Cerebellar cortex (tissue), 1 donor: ENCODE data around the gene NR4A2.
"Not testable (repeated sequence)": the region's sequence is repeated elsewhere in the genome, so short reads cannot be mapped to it uniquely, and the experiment has no call there.

ENCODE experiments used
- DNase-seq: peaks from one replicate; pipeline ENCODE4 v3.0.0-alpha.2; 2015; ENCODE audit warnings: low spot score

NR4A2 gene

DNA sequence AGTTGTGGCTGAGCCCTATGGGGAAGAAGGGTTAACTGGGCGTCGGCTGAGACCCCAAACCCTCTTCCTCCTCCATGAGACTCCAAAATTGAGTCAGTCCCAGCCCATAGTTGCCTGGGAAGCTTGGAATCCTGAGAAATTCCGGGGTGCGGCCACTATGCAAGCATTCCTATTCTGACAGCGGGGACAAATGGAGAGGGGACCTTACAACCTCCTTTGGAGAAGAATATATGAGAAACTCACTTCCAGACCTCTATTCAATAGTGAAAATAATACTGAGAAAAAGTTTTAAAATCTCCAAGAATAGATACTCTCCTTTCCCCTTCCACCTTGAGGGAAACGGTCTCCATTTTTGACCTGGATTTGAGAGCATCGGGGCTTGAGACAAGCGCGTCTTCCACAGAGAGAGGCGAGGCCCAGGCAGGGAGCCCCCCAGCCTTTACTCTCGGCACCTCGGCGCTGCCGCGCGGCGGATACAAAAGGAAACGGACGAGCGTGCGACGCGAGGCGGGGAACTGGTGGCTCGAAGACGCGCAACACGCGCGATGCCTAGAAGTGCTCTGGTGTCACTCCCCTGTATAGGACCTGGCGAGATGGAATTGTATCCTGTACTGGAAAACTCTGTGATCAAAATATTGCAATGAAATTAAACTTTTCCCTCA is 11.1 kb downstream of the NR4A2 start:
- DNase-seq, result no peak

DNA sequence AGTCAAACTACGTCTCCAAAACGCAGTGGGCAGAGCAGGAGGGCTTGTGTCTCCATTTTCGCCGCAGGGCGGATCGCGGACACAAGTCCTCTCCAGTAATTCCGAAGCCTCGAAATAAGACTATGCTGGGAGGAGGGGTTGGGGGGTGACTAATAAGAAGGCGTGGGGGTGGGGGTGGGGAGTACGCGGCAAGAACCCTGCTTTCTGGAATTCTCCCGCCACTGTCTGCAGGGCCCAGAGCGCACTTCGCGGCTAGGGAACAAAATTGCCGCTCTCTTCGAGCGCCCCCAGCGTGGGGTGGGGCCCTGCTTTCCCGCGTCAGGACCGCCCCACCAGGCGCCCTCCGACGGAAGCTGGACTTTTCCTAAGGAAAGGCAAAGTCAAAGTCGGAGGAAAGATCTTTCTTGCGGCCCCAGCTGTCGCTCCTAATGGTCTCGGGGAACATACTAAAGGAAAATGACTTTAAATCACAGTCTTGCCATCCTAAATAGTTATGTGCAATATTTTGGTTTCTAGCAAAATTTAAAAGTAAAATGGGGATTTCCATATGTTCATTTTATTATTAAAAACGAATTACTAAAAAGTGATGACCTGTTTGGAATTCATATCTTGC is 11.9 kb downstream of the NR4A2 start:
- no peak for DNase-seq

DNA sequence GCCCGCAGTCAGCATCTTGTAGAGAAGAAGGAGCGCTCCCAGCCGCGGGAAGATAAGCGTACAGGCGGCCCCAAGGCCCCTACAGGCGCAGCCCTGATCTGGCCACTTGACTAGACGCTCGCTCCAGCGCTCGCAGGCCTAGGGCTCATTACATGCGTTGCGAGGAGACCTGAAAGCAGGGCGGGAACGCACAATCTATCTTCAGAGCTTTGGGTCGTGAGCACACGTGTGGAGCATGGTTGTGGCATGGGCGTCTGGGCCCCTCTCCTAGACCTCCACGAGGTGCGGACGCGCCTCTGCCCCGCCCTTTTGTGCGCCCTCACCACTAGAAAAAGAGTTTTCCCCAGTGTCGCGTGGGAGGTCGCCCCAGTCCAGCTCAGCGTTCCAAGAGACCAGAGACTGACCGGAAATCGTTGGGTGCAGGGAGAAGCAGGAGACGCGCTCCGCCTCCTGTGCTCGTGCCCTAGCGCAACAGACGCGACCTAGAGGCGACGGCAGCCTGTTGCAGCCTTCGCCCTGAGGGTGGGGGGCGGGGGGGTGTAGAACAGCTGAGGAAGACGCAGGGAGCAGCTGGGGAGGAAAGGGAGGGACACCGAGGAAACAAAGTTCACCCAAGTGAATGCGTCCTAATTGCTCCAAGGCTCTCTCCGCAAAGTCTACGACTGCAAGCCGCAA is 12.6 kb downstream of the NR4A2 start:
- no peak for DNase-seq

DNA sequence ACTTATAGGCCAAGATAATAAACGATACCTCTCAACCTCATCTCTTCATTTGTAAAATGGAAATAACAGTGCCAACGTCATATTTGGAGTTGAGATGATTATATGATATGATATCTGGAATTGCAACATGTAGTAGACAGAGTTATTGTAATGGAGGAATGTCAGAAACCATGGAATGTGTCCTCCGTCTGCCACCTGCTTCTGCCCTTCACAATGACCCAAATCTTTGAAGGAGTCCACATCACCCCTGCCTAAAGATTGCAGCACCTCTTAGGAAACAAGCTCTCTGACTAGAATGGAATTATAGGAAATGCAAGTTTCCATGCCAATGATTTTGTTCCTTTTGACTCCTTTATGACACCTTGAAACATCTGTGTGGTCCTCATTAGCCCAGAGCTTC is 14.9 kb downstream of the NR4A2 start:
- no peak for DNase-seq

DNA sequence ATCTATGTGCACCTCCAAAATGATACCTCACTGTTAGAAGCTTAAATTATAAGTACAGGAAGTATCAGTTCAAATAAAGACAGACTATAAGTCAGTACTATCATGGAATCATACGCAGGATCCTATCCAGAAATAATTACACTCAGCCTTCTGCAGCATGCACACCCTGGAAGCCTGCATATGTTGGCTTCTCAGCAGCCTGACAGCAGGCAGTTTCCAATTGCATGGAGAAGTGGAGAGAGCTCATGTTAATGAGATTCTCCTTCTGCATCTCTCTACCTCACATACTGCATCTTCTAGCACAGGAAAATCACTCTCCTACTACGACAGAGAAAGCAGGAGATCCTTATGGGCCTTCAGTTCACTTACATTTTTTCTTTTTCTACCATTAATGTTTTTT is 20.5 kb downstream of the NR4A2 start:
- DNase-seq, result peak; percentile 49

DNA sequence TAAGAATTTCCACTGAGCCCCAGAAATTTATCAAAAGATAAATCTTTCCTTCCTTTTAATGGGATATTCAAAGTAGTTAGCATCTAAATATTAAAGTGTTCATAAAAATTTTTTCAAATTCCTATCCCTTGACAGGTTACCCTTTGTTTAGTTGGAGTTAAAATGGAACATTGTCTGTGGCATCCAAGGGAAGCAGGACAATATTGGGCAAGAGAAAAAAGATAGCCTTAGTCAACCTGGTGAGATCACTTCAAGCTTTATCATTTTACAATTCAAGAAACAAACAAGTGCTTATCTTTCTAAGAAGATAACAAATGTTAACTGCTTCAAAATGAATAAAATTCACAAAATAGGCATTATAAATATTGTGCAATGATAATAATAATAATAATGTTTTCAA is 21.7 kb downstream of the NR4A2 start:
- DNase-seq, result no peak

DNA sequence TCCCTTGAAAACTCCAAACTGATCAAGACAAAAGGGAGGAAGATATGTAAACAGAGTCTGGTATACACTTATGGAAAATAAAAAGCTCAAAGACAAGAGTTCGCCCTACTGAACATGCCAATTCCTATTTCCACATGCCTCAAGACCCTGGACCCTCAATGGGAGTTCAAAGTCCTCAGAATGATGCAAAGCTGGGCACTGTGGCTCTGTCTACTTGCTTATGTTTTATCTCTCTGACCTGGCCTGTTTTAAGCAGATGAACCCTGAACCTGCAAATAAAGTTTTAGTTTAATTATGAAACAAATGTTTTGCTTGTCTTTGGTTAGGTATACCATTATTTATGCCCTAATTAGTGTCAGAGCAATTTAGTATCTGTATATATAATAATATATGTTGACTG is 22.6 kb downstream of the NR4A2 start:
- no peak for DNase-seq

DNA sequence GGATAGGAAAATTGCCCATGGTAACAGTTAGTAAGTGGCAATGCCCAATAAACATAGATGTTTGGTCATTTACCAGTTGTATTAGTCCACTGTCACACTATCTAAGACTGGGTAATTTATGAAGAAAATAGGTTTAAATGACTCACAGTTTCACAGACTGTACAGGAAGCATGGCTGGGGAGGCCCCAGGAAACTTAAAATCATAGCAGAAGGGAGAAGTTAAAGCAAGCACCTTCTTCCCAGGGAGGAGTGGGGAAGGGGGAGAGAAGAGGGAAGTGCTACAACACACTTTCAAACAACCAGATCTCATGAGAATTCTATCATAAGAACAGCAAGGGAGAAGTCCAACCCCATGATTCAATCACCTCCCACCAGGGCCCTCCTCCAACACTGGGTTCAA is 23.4 kb downstream of the NR4A2 start:
- no peak for DNase-seq

DNA sequence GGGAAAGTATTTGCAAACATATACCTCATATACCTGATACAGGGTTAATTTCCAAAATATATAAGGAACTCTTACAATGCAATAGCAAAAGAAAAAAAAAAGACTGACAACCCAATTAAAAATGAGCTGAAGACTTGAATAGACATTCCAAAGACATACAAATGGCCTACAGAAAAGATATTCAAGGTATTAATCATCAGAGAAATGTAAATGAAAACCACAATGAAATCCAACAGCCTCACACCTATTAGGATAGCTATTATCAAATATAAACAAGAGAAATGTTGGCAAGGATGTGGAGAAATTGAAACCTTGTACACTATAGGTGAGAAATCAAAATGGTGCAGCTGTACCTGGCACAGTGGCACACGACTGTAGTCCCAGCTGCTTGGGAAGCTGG is 25.7 kb downstream of the NR4A2 start:
- no peak for DNase-seq

DNA sequence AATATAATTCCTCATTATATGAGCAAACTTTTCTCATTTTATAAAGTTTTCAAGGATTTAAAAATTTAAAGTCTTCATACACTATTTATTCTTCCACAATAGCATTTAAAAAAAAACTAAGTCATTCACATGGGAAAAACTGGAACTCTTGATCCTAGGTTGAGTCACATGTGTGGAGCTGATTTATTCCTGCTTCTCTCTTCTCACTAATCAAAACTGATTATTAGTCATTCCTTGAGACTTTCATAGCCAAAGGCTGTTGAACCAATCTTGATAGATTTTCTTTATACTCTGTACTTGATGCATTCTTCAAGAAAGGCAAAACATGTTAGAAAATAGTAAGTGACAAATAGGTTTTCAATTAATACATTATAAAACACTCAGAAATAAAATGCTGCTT is 27.4 kb downstream of the NR4A2 start:
- DNase-seq, result no peak

DNA sequence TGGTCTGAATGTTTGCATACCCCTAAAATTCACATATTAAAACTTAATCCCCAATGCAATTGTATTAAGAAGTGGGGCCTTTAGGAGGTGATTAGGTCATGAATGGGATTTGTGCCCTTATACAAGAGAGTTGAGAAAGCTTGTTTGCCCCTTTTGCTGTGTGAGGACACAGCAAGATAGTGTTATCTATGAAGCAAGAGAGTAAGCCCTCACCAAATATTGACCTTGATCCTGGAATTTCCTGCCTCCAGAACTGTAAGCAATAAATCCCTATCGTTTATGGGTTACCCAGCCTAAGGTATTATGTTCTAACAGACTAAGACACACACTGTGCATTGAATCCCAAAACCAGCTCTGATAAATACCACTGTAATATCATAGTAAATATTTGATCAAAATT is 32.2 kb downstream of the NR4A2 start:
- DNase-seq, result no peak

DNA sequence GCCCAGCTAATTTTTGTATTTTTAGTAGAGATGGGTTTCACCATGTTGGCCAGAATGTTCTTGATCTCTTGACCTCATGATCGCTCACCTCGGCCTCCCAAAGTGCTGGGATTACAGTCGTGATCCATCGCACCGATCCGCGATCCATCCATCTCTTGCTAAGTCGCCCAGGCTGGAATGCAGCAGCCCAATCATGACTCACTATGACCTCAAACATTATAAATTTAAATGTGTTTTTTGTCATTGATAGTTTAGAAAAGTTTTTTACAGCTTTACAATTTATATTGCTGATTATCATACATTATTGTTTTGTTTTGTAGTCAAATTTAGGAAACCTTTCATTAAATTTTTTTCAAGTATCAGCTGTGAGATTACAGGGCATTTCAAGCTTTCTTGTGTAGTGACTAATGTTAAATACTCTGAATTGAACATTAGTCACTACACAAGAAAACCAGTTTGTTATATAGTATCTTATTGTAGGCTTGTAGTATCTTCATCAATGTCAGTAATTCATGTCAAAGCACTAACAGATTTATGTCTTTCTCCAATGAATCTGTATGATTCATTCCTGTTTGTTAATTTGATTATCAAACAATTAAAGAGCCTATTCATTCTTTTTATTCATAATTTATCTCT is 37.5 kb downstream of the NR4A2 start:
- no peak for DNase-seq

DNA sequence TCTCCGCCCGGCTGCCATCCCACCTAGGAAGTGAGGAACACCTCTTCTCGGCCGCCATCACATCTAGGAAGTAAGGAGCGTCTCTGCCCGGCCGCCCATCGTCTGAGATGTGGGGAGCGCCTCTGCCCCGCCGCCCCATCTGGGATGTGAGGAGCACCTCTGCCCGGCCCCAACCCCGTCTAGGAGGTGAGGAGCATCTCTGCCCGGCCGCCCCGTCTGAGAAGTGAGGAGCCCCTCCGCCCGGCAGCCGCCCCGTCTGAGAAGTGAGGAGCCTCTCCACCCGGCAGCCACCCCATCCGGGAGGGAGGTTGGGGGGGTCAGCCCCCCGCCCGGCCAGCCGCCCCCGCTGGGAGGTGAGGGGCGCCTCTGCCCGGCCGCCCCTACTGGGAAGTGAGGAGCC is 39.1 kb downstream of the NR4A2 start:
- DNase-seq, result not testable (repeated sequence)

DNA sequence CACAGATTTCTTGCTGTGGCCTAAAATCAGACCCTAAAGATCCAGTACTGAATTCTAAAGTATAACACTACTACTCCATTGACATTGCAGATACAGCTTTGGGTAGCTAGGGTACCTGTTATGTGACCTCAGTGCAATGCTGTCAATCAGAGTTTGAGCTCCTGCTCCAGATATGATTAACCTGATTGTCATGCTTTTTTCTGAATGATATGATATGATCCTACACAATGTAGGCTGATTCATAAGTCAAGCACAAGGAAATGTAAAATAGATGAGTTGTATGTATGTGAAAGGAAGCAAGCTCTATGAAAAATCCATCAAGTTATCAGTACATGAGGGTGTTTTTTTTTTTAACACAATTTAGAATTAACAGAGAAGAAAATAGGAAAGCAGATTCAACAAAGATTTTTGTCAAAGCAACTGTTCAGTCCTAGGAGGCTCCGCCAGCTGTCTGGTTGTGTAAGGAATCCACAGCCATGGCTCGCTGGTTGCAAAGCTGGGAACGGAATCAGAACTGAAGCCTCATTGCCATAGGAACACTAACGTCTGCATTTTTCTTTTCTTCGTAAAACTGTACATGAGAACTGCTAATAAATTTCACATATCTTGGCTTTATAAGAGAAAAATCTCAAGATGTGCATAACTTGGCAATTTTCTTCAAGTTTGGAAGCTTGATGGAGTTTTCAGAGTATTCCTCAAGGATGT is 52.9 kb downstream of the NR4A2 start:
- DNase-seq, result no peak
